Measurements from ENCODE around the gene FAR1.

FAR1 gene

DNA sequence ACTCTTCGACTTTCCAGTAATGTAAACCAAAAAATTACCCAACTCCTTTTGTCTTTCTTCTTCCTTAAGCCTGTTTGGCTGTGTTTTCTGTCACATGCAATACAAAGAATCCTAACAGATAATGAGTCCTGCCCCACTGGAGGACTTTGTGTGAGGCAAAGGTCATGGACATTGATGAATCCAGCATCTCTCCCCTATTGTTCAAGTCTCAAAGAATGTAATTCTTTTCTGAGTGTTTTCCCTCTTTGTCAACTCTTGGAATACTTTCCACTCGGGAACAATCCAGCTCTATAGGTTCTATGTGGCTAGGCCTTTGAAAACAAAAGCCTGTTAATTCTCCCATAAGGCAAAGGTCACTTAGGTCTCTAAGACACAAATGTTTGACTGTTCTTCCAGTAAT lies 100.7 kb downstream of the FAR1 start:
- no peaks in the 10 kb centered on the region for H4K20me1 ChIP-seq
- H3K36me3 ChIP-seq, result no peaks in the 10 kb centered on the region
- H3K9me3 ChIP-seq, result no peaks in the 10 kb centered on the region
- H3K4me1 ChIP-seq, result no peaks in the 10 kb centered on the region
- no peak overlapping the region for H3K9ac ChIP-seq
- H3K27ac ChIP-seq, result no peak overlapping the region
- H3K4me3 ChIP-seq, result no peak overlapping the region
- no peak overlapping the region for H3K4me2 ChIP-seq
- no peaks in the 10 kb centered on the region for H3K27me3 ChIP-seq
- TF ChIP-seq Cebpa-rat (IDR thresholded peaks at IDR 0.05), result no peak

DNA sequence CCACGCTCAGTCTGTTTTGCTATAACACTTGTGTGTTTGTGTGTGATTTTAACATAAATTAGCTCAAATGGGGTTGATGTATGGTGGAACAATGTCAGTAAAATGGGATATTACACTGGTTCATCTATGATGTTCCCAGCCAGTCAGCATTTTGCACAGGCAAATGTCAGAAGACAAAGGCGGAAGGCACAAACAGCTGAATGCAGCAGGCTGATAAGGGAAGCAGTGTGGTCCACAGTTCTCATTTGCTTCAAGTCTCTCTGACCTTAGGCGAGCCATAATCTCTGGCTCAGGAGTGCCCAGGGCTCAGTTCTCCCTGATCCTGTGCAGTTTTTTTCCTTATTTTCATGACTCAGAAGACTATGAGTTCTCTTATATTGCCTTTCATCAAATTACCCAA lies 102.7 kb downstream of the FAR1 start:
- no peak for TF ChIP-seq Cebpa-rat (IDR thresholded peaks at IDR 0.05)
- H3K4me1 ChIP-seq, result no peaks in the 10 kb centered on the region
- no peak overlapping the region for H3K9ac ChIP-seq

DNA sequence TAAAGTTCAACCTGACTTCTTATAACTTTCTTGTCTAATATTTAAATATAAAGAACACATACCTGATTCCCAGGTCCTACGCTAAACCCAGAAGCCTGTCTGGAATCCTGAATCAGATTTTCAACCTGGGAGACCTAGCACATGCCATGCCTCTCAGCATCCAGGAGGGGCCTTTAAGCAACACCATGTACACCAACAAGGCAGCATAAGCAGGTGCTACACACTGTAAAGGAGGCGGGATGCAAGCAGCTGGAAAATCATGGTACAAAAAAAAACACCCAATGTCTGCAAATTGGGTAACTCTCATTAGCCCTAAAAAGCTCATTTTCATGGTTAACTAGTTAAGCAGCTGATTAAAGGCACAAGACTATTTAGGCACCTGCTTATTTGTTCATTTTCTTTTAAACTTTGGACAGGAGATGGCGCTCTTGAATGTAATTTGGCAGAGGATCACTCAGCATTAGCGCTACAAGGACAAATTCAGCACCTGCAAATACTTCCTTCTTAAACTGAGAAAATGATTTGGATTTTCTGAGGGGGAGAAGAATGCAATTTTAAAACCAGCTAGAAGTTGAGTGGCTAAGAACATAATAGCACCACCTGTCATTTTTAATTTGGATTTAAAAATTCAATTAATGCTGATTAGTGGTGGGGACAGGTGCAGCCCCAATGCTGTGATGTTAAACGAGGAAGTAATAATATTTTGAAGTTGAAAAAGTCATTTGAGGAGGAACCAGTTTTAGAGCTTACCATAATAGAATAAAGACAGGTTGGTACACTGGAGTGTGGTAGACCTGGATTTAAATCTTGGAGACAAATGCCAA lies 104.0 kb downstream of the FAR1 start:
- Histone ChIP-seq H3K4me3 (no peak overlapping the region), H3K4me1 (no peaks in the 10 kb centered on the region), H3K36me3 (no peaks in the 10 kb centered on the region), H3K27me3 (no peaks in the 10 kb centered on the region), H3K4me2 (no peak overlapping the region), H3K27ac (no peak overlapping the region), H3K9ac (no peak overlapping the region), H3K9me3 (no peaks in the 10 kb centered on the region), H4K20me1 (no peaks in the 10 kb centered on the region)
- no peak for TF ChIP-seq Cebpa-rat (IDR thresholded peaks at IDR 0.05)

More for the DNA sequence above, 102.7 kb downstream of the FAR1 start:
- H3K9me3 ChIP-seq, result no peaks in the 10 kb centered on the region
- no peaks in the 10 kb centered on the region for H4K20me1 ChIP-seq
- no peak overlapping the region for H3K4me2 ChIP-seq
- H3K27me3 ChIP-seq, result no peaks in the 10 kb centered on the region
- H3K36me3 ChIP-seq, result no peaks in the 10 kb centered on the region
- H3K27ac ChIP-seq, result no peak overlapping the region
- H3K4me3 ChIP-seq, result no peak overlapping the region

DNA sequence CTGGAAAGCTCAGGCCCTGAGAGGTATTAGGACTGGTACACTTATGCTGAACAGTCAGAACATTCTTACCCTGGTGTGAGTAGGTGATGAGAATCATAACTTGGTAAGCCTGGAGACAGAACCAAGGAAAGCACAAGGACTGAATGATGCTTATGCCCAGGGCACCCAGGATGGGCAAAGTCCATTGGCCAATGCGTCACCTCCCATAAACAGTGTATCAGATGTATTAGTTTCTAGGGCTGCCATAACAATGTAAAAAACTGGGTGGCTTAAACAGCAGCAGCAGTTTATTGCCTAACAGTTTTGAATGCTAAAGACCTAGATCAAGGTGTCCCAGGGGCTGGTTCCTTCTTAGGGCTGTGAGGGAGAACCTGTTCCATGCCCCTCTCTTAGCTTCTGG lies 107.0 kb downstream of the FAR1 start:
- Histone ChIP-seq H3K27me3 (no peaks in the 10 kb centered on the region), H4K20me1 (no peaks in the 10 kb centered on the region), H3K4me2 (no peak overlapping the region), H3K4me1 (no peaks in the 10 kb centered on the region), H3K9ac (no peak overlapping the region), H3K36me3 (no peaks in the 10 kb centered on the region), H3K27ac (no peak overlapping the region), H3K9me3 (no peaks in the 10 kb centered on the region), H3K4me3 (no peak overlapping the region)
- TF ChIP-seq Cebpa-rat (IDR thresholded peaks at IDR 0.05), result no peak

DNA sequence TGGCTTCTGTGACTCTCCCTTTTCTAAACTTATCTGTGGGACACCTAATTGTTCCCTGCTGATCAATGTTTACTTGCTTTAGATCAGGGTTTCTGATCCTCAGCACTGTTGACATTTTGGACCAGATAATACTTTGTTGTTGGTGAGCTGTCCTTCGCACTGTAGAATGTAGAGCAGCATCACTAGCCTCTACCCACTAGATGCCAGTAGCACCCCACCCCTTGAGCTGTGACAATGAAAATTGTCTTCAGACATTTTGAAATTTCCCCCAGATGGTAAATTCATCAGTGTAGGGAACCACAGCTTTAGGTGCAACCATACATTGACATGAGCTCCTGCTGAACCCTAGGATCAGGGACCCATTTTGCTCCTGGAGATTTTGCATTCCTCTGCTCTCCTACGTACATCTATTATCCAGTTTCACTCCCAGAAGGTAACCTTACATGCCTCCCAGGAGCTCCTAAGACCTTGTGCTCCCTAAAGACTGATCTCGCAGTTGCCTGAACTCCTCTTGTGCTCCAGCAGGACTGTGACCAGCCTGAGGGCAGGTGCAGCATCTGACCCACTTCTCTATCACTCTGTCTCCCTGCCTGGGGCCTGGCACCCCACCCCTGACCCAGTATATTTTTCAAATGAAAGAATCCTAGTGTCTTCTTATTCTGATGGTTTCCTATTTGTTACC lies 107.8 kb downstream of the FAR1 start:
- Histone ChIP-seq H3K9ac (no peak overlapping the region), H3K9me3 (no peaks in the 10 kb centered on the region), H3K4me2 (no peak overlapping the region), H3K4me1 (no peaks in the 10 kb centered on the region), H3K4me3 (no peak overlapping the region), H3K27ac (no peak overlapping the region), H3K27me3 (no peaks in the 10 kb centered on the region), H4K20me1 (no peaks in the 10 kb centered on the region), H3K36me3 (no peaks in the 10 kb centered on the region)
- no peak for TF ChIP-seq Cebpa-rat (IDR thresholded peaks at IDR 0.05)

DNA sequence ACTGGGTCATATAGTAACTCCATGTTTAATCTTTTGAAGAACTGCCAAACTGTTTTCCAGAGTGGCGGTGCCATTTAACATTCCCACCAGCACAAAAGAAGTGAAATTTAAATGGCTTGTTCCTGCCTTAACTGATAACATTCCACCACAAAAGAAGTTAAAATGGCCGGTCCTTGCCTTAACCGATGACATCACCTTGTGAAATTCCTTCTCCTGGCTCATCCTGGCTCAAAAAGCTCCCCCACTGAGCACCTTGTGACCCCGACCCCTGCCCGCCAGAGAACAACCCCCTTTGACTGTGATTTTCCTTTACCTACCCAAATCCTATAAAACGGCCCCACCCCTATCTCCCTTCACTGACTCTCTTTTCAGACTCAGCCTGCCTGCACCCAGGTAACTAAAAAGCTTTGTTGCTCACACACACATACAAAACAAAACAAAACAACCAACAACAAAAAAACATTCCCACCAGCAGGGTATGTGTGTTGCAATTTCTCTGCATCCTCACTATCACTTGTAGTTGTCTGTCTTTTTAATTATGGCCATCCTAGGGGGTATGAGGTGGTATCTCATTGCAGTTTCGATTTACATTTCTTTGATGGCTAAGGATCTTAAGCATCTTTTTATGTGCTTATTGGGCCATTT lies 109.0 kb downstream of the FAR1 start:
- H3K9ac ChIP-seq, result no peak overlapping the region
- H3K4me2 ChIP-seq, result no peak overlapping the region
- no peaks in the 10 kb centered on the region for H3K9me3 ChIP-seq
- no peak overlapping the region for H3K27ac ChIP-seq
- no peaks in the 10 kb centered on the region for H3K36me3 ChIP-seq
- H3K4me1 ChIP-seq, result no peaks in the 10 kb centered on the region
- H3K4me3 ChIP-seq, result no peak overlapping the region
- no peaks in the 10 kb centered on the region for H3K27me3 ChIP-seq
- H4K20me1 ChIP-seq, result no peaks in the 10 kb centered on the region
- no peak for TF ChIP-seq Cebpa-rat (IDR thresholded peaks at IDR 0.05)

DNA sequence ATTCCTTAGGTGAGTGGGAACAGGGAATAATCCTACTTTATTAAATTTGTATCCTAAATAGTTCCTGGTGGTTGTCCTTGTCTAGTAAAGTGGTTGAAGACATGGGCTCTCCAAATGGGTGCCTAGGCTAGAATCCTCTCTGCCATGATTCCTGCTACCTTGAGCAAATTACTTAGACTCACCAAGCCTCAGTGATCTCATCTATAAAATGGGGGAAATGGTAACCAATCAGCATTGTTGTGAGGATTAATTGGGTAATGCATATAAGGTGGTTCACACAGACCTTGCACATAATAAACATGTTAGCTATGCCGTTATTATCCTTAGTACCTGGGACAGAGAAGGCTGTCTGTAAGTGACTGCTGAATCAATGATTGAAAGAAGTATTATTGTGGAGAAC lies 109.9 kb downstream of the FAR1 start:
- Histone ChIP-seq H3K27ac (no peak overlapping the region), H3K36me3 (no peaks in the 10 kb centered on the region), H3K9ac (no peak overlapping the region), H3K4me1 (no peaks in the 10 kb centered on the region), H3K27me3 (no peaks in the 10 kb centered on the region), H4K20me1 (no peaks in the 10 kb centered on the region), H3K4me3 (no peak overlapping the region), H3K9me3 (no peaks in the 10 kb centered on the region), H3K4me2 (no peak overlapping the region)
- no peak for TF ChIP-seq Cebpa-rat (IDR thresholded peaks at IDR 0.05)

DNA sequence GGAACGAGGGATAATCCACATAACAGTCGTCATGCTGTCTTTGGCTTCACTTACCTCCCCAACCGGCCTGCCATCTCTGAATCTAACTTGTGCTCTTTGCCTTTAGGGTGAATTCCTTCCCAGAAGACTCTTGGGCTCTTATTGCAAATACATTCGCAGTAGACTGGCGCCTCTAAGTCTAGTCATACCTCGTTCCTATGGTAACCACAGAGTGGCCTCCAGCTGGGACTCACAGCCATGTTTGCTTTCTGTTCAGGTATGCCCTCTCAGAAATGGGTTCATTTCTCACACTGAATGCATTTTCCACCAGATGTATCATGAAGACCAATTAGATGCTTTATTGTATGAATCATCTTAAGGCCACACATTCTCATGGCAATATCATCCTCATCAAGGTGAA lies 112.7 kb downstream of the FAR1 start:
- no peak for TF ChIP-seq Cebpa-rat (IDR thresholded peaks at IDR 0.05)

More for the DNA sequence above, 112.7 kb downstream of the FAR1 start:
- H3K27me3 ChIP-seq, result no peaks in the 10 kb centered on the region
- no peaks in the 10 kb centered on the region for H3K9me3 ChIP-seq
- no peak overlapping the region for H3K9ac ChIP-seq
- H3K4me2 ChIP-seq, result no peak overlapping the region
- H3K36me3 ChIP-seq, result no peaks in the 10 kb centered on the region
- no peaks in the 10 kb centered on the region for H3K4me1 ChIP-seq
- H4K20me1 ChIP-seq, result no peaks in the 10 kb centered on the region
- H3K27ac ChIP-seq, result no peak overlapping the region
- no peak overlapping the region for H3K4me3 ChIP-seq
